SK-N-MC (cell line): ENCODE measurements around the gene ADGRG2.

Source experiments
- EZH2 ChIP-seq: fragments of 200-600 bp; sonication (generic); IDR thresholded peaks from one replicate; pipeline ENCODE4 v1.6.1; 2017; ENCODE audit warnings: antibody characterized with exemption
- POLR2AphosphoS5 ChIP-seq: IDR thresholded peaks from 2 replicates; pipeline ENCODE4 v1.6.1; 2012; ENCODE audit warnings: mild to moderate bottlenecking, low read depth, low read length, borderline replicate concordance

GRCh38 chrX:18998653-18999052, 123.6 kb downstream of the ADGRG2 start:
- TF ChIP-seq EZH2 (no peak), POLR2AphosphoS5 (no peak)
